K562 (cell line): ENCODE data around the gene NGRN. TPM values are rescaled to one million over a fixed set of nuclear protein-coding genes. Genes with fewer than 3 reads are reported as not detected.

Experiments
- CEBPZ ChIP-seq: fragments of 150-350 bp; IDR thresholded peaks from 2 replicates; pipeline ENCODE4 v1.6.1; 2014; ENCODE audit warnings: low read depth, mild to moderate bottlenecking, low read length, borderline replicate concordance
- DLX4 ChIP-seq: fragments of 250-450 bp; sonication (Bioruptor Pico); IDR thresholded peaks from 2 replicates; pipeline ENCODE4 v1.6.1; 2021; ENCODE audit warnings: mild to moderate bottlenecking
- GTF2B ChIP-seq: IDR thresholded peaks from 2 replicates; pipeline ENCODE4 v1.6.1; 2011; ENCODE audit not compliant: insufficient read length; ENCODE audit errors: extremely low read depth
- HDAC3 ChIP-seq: fragments of 450-650 bp; IDR thresholded peaks from 2 replicates; pipeline ENCODE4 v1.6.1; 2018; ENCODE audit warnings: borderline replicate concordance, mild to moderate bottlenecking, moderate library complexity; ENCODE audit not compliant: partially characterized antibody
- HMGN3 ChIP-seq: IDR thresholded peaks from 2 replicates; pipeline ENCODE4 v1.6.1; 2011; ENCODE audit warnings: borderline replicate concordance, low read depth, mild to moderate bottlenecking, mixed read lengths, low read length; ENCODE audit not compliant: insufficient read length; ENCODE audit errors: extremely low read depth
- HOXB6 ChIP-seq: fragments of 250-450 bp; sonication (Bioruptor Pico); IDR thresholded peaks from 2 replicates; pipeline ENCODE4 v1.5.1; 2022; ENCODE audit warnings: mild to moderate bottlenecking, borderline replicate concordance
- IRF1 ChIP-seq: sonication (generic); formaldehyde crosslinking; IDR thresholded peaks from 2 replicates; pipeline ENCODE4 v1.8.0; 2022; ENCODE audit warnings: missing genetic modification reagents, mild to moderate bottlenecking, borderline replicate concordance
- MTA1 ChIP-seq: fragments of 450-650 bp; IDR thresholded peaks from 2 replicates; pipeline ENCODE4 v1.6.1; 2017; ENCODE audit warnings: borderline replicate concordance
- PRDM10 ChIP-seq: fragments of 450-650 bp; IDR thresholded peaks from 2 replicates; pipeline ENCODE4 v1.6.1; 2018; ENCODE audit not compliant: partially characterized antibody
- RFX5 ChIP-seq: IDR thresholded peaks from 2 replicates; pipeline ENCODE4 v1.6.1; 2011; ENCODE audit warnings: low read depth, mild to moderate bottlenecking, improper control_type of control experiment, low read length
- RFX7 ChIP-seq: fragments of 250-450 bp; sonication (Bioruptor Pico); IDR thresholded peaks from 2 replicates; pipeline ENCODE4 v1.5.1; 2021; ENCODE audit warnings: mild to moderate bottlenecking
- SMARCA4 ChIP-seq: fragments of 450-650 bp; IDR thresholded peaks from 2 replicates; pipeline ENCODE4 v1.6.1; 2016
- ZBTB5 ChIP-seq: fragments of 450-650 bp; IDR thresholded peaks from 2 replicates; pipeline ENCODE4 v1.6.1; 2017; ENCODE audit warnings: antibody characterized with exemption
- ZFX ChIP-seq: sonication (generic); formaldehyde crosslinking; IDR thresholded peaks from 2 replicates; pipeline ENCODE4 v1.8.0; 2022; ENCODE audit warnings: mild to moderate bottlenecking, missing genetic modification reagents, moderate library complexity
- polyA plus RNA-seq, 8 experiments: library from polyadenylated mRNA; depleted of rRNA in 4 of 8; stranded (reverse) in 5 of 8; unstranded in 3 of 8; fragments of >200 nt; fragmentation: Nextera tagmentation in 2 of 8; fragmentation: Illumina TruSeq in 1 of 8; extraction: Ambion mirVana in 2 of 8; extraction: Trizol in 1 of 8; gene quantifications; 2 replicates each; pipeline versions ENCODE4 v1.2.1 to v1.2.3, GENCODE V29; 2011 to 2014; ENCODE audit warnings: inconsistent platforms in 1 of 8, missing spikeins in 1 of 8
- total RNA-seq, 7 experiments: library from RNA; depleted of rRNA in 6 of 7; stranded (reverse); fragments of >200 nt in 6 of 7; fragmentation: Illumina TruSeq in 2 of 7; extraction: Trizol in 2 of 7; gene quantifications; 2 replicates each; pipeline versions ENCODE4 v1.2.1 to v1.2.3, GENCODE V29; 2011 to 2021; ENCODE audit warnings: low replicate concordance in 1 of 7

NGRN gene
- total and polyA plus RNA-seq, 9 of the 15 experiments (the other 6 are each of a cell fraction or from before 2014, with no cell fraction given): 14.0 to 73.4 (median 60.0) TPM

- TF ChIP-seq RFX7 (CRISPR knock-in tag) (no peak), ZFX (CRISPR knock-in tag) (peak; percentile 84), ZBTB5 (0 out of 2 replicates have a peak, but pooled peaks have one; percentile 28), HDAC3 (no peak), PRDM10 (peak; percentile 80), IRF1 (CRISPR knock-in tag) (no peak), MTA1 (peak; percentile 54; the same call in 1 of the 2 replicates), GTF2B (no peak), HOXB6 (CRISPR knock-in tag) (no peak), SMARCA4 (peak; percentile 78), RFX5 (no peak), DLX4 (CRISPR knock-in tag) (no peak), CEBPZ (no peak), HMGN3 (peak; percentile 70)
These were observed 23.9 kb upstream of the NGRN start (continued) for GRCh38 chr15:90241343-90242192.
